Activated T-cell treated with anti-CD3 and anti-CD28 coated beads, Interleukin-2, amount 50 U/mL, for 72 hours (primary cell): ENCODE results near the gene DIPK1C. TPM values are rescaled to one million over a fixed set of nuclear protein-coding genes. Genes with fewer than 3 reads are reported as not detected.

ENCODE experiments used
- ATAC-seq, 2 donors: fragments of 150-1000 bp; cut with Tn5 transposase; replicated peaks in 1 of 2; 2 replicates each; pipeline ENCODE4 v1.10.0; 2021; ENCODE audit warnings: moderate library complexity in 2 of 2, mild to moderate bottlenecking in 1 of 2
- DNase-seq, 2 donors: peaks; one replicate each; pipeline ENCODE4 v3.0.0; 2021 to 2022; ENCODE audit warnings: mixed read lengths in 1 of 2
- H3K27ac Mint-ChIP-seq: one replicate; pipeline ENCODE4 v1.8.0; 2022; ENCODE audit warnings: mild to moderate bottlenecking, moderate library complexity, mixed read lengths
- H3K27me3 Mint-ChIP-seq: one replicate; pipeline ENCODE4 v1.8.0; 2022; ENCODE audit warnings: low read depth, mixed read lengths
- H3K36me3 Mint-ChIP-seq, 2 donors: one replicate each; pipeline ENCODE4 v1.8.0; 2022; ENCODE audit warnings: mixed read lengths in 2 of 2, mild to moderate bottlenecking in 1 of 2; ENCODE audit not compliant: insufficient read depth in 2 of 2
- H3K4me1 Mint-ChIP-seq: one replicate; pipeline ENCODE4 v1.8.0; 2022; ENCODE audit warnings: low read depth, mixed read lengths
- H3K4me3 Mint-ChIP-seq, 2 donors: one replicate each; pipeline ENCODE4 v1.8.0; 2022; ENCODE audit warnings: mild to moderate bottlenecking in 2 of 2, mixed read lengths in 2 of 2, moderate library complexity in 2 of 2
- H3K9me3 Mint-ChIP-seq, 2 donors: one replicate each; pipeline ENCODE4 v1.8.0; 2022; ENCODE audit warnings: mixed read lengths in 2 of 2
- total RNA-seq, 2 donors: library from RNA; stranded (reverse); gene quantifications; one replicate each; pipeline ENCODE4 v1.2.3, GENCODE V29; 2022

The DIPK1C gene
- total RNA-seq, 2 donors from 2014 or later = not detected

GRCh38 chr18:74495581-74496507 is 38.7 kb upstream of the DIPK1C start, which contains the start of gene CNDP2:
Gene CNDP2 (plus strand): TSS chr18:74496363. CDS start chr18:74499974, 3,611 bp downstream.
- ATAC-seq = peak; percentile 82

GRCh38 chr18:74494514-74494913 is 37.4 kb upstream of the DIPK1C start:
- no peak for DNase-seq
- Mint-ChIP-seq H3K27me3 (no peaks in the 10 kb centered on the region), H3K36me3 (peaks cover 4 to 6% of the 10 kb centered on the region in 2 donors), H3K4me3 (peak overlapping the region; percentile 24 to 25), H3K27ac (no peak overlapping the region), H3K4me1 (peaks cover 28% of the 10 kb centered on the region), H3K9me3 (no peaks in the 10 kb centered on the region)
- no peak for ATAC-seq

More at GRCh38 chr18:74495581-74496507, 38.7 kb upstream of the DIPK1C start, which contains the start of gene CNDP2:
- Mint-ChIP-seq H3K27ac (peak within 1 kb of the TSS; percentile 93), H3K9me3 (no peaks in the 10 kb centered on the region), H3K4me1 (peaks cover 33% of the 10 kb centered on the region), H3K27me3 (no peaks in the 10 kb centered on the region), H3K36me3 (peaks cover 7 to 9% of the 10 kb centered on the region in 2 donors), H3K4me3 (peak within 1 kb of the TSS; percentile 97 to 98)
- peak; percentile 100 for DNase-seq

GRCh38 chr18:74493689-74494088 is 36.6 kb upstream of the DIPK1C start:
- peak in 1 of 2 donors; percentile 35 for ATAC-seq
- Mint-ChIP-seq H3K4me3 (no peak overlapping the region), H3K27me3 (no peaks in the 10 kb centered on the region)

DNA sequence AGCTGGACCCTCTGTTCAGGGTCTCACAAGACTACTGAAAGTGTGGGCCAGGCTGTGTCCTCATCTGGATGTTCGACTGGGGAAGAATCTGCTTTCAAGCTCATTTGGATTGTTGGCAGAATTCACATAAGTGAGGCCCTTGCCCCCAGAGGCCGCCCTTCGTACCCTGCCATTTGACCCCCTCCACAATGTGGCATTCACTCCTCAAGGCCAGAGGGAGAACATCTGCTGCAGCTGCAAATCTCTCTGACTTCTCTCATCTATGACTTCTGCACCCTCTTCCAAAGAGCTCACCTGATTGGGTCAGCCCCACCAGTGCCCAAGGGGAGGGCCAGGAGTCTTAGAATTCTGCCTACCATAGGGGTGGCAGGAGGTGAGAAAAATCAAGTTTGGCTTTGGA is 35.2 kb upstream of the DIPK1C start:
- no peak for ATAC-seq
- no peak overlapping the region for H3K27ac Mint-ChIP-seq
- no peaks in the 10 kb centered on the region for H3K9me3 Mint-ChIP-seq
- no peaks in the 10 kb centered on the region for H3K27me3 Mint-ChIP-seq
- H3K4me3 Mint-ChIP-seq = no peak overlapping the region
- peaks cover 1 to 2% of the 10 kb centered on the region in 2 donors for H3K36me3 Mint-ChIP-seq
- H3K4me1 Mint-ChIP-seq = peaks cover 6% of the 10 kb centered on the region
- no peak for DNase-seq

More at GRCh38 chr18:74493689-74494088, 36.6 kb upstream of the DIPK1C start:
- peaks cover 1 to 2% of the 10 kb centered on the region in 2 donors for H3K36me3 Mint-ChIP-seq
- no peak overlapping the region for H3K27ac Mint-ChIP-seq
- no peaks in the 10 kb centered on the region for H3K9me3 Mint-ChIP-seq
- DNase-seq = peak; percentile 49 to 57
- peaks cover 20% of the 10 kb centered on the region for H3K4me1 Mint-ChIP-seq

GRCh38 chr18:74489676-74490075 is 32.6 kb upstream of the DIPK1C start:
- no peak for DNase-seq
- ATAC-seq = no peak
- no peaks in the 10 kb centered on the region for H3K36me3 Mint-ChIP-seq
- no peak overlapping the region for H3K27ac Mint-ChIP-seq
- no peaks in the 10 kb centered on the region for H3K9me3 Mint-ChIP-seq
- peaks cover 16% of the 10 kb centered on the region for H3K4me1 Mint-ChIP-seq
- no peak overlapping the region for H3K4me3 Mint-ChIP-seq
- H3K27me3 Mint-ChIP-seq = no peaks in the 10 kb centered on the region

DNA sequence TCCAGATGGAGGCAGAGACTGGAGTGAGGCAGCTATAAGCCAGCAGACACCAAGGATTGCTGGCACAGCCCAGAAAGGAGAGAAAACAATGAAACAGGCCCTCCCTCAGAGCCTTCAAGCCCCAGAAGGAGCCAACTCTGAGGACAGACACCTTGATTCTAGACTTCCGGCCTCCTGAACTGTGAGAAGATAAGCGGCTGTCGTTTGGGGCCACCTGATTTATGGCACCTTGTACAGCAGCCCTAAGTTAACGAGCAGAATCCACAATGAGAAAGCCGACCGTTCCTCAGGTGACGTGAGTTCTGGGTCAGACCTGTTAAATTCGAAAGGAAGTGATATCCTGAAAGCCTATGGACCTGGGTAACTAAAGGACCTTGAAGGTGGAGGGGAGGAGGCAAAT is 31.8 kb upstream of the DIPK1C start:
- Mint-ChIP-seq H3K9me3 (no peaks in the 10 kb centered on the region), H3K4me1 (peaks cover 18% of the 10 kb centered on the region), H3K36me3 (no peaks in the 10 kb centered on the region), H3K4me3 (no peak overlapping the region), H3K27me3 (no peaks in the 10 kb centered on the region), H3K27ac (no peak overlapping the region)
- DNase-seq (no peak), ATAC-seq (no peak)

- H3K27ac Mint-ChIP-seq = no peak overlapping the region
- no peak for ATAC-seq
- H3K27me3 Mint-ChIP-seq = no peaks in the 10 kb centered on the region
- H3K9me3 Mint-ChIP-seq = no peaks in the 10 kb centered on the region
- H3K36me3 Mint-ChIP-seq = no peaks in the 10 kb centered on the region
- DNase-seq = no peak
- H3K4me1 Mint-ChIP-seq = peaks cover 18% of the 10 kb centered on the region
- H3K4me3 Mint-ChIP-seq = no peak overlapping the region
Measured at GRCh38 chr18:74488354-74488753, 31.2 kb upstream of the DIPK1C start.

- H3K4me3 Mint-ChIP-seq = no peak overlapping the region
- no peak for ATAC-seq
Measured at GRCh38 chr18:74486119-74486849, 29.2 kb upstream of the DIPK1C start.

DNA sequence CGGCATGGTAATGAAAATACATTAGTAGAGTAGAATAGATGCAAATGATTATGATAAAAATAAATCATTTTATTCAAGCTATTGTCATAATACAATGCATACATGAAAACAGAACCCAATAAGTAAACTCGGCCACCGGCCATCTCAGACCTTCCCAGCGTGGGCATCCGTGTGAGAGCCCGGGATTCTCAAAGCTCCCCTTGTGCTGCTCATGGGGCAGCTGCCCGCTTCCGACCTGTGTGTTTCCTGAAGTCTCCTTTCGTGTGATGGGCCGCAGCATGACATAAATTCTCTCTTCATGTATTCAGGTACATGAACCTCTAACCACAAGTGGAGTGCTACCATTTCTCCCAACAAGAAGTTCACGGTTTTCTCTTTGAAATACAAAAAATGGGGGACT is 25.6 kb upstream of the DIPK1C start:
- peaks cover 18% of the 10 kb centered on the region for H3K4me1 Mint-ChIP-seq
- no peaks in the 10 kb centered on the region for H3K27me3 Mint-ChIP-seq
- H3K36me3 Mint-ChIP-seq = no peaks in the 10 kb centered on the region
- DNase-seq = no peak
- no peak overlapping the region for H3K27ac Mint-ChIP-seq
- no peaks in the 10 kb centered on the region for H3K9me3 Mint-ChIP-seq
- H3K4me3 Mint-ChIP-seq = no peak overlapping the region
- ATAC-seq = no peak

More at GRCh38 chr18:74486119-74486849, 29.2 kb upstream of the DIPK1C start:
- Mint-ChIP-seq H3K27ac (no peak overlapping the region), H3K27me3 (no peaks in the 10 kb centered on the region), H3K9me3 (no peaks in the 10 kb centered on the region), H3K36me3 (no peaks in the 10 kb centered on the region), H3K4me1 (peaks cover 18% of the 10 kb centered on the region)
- no peak for DNase-seq

DNA sequence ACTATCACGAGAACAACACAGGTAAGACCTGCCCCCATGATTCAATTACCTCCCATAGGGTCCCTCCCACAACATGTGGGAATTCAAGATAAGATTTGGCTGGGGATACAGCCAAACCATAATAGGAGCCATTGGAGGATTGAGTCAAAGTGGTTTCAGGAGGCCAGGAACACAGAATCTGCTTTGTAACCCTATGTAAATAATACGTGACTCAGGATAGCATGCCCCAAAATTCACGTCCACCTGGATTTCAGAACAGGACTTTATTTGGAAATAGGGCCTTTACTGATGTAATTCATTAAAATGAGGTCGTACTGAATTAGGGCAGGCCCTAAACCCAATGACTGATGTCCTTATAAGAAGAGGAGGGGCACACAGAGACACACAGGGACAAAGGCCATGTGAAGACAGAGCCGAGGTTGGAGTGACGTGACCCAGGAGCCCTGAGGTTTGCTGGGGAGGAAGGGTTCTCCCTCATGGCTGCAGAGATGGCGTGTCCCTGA is 23.1 kb upstream of the DIPK1C start:
- ATAC-seq (no peak), DNase-seq (no peak)
- Mint-ChIP-seq H3K9me3 (no peaks in the 10 kb centered on the region), H3K27me3 (no peaks in the 10 kb centered on the region), H3K36me3 (no peaks in the 10 kb centered on the region), H3K27ac (no peak overlapping the region), H3K4me1 (peaks cover 8% of the 10 kb centered on the region), H3K4me3 (no peak overlapping the region)

GRCh38 chr18:74479486-74480148 is 22.5 kb upstream of the DIPK1C start:
- Mint-ChIP-seq H3K27me3 (no peaks in the 10 kb centered on the region), H3K4me1 (peaks cover 2% of the 10 kb centered on the region), H3K27ac (no peak overlapping the region), H3K36me3 (no peaks in the 10 kb centered on the region), H3K9me3 (no peaks in the 10 kb centered on the region), H3K4me3 (no peak overlapping the region)
- ATAC-seq (no peak), DNase-seq (no peak)

GRCh38 chr18:74478880-74479279 is 21.8 kb upstream of the DIPK1C start:
- no peaks in the 10 kb centered on the region for H3K36me3 Mint-ChIP-seq
- no peaks in the 10 kb centered on the region for H3K27me3 Mint-ChIP-seq
- DNase-seq (no peak), ATAC-seq (no peak)
- H3K4me3 Mint-ChIP-seq = no peak overlapping the region
- no peaks in the 10 kb centered on the region for H3K9me3 Mint-ChIP-seq
- H3K4me1 Mint-ChIP-seq = no peaks in the 10 kb centered on the region
- no peak overlapping the region for H3K27ac Mint-ChIP-seq
